ENCODE data around the gene OLFML1. TPM values are rescaled to one million over a fixed set of nuclear protein-coding genes. Genes with fewer than 3 reads are reported as not detected.
"Not testable (repeated sequence)": the region's sequence is repeated elsewhere in the genome, so short reads cannot be mapped to it uniquely, and the experiment has no call there.

Gene OLFML1
- total and polyA plus RNA-seq, 2 donors: 15.7 to 48.0 TPM

GRCh38 chr11:7508087-7508486 is 22.8 kb downstream of the OLFML1 start:
- Histone ChIP-seq H3K27ac (ENCODE audit: low read depth) (no peak overlapping the region), H3K36me3 (ENCODE audit: insufficient read depth) (no peaks in the 10 kb centered on the region), H3K4me1 (ENCODE audit: insufficient read depth) (no peaks in the 10 kb centered on the region), H3K4me3 (ENCODE audit: low read depth, low read length) (no peak overlapping the region)
- DNase-seq (ENCODE audit: extremely low spot score): no peak
- WGBS: 95% methylated on average over 3 of the region's 3 CpGs

DNA sequence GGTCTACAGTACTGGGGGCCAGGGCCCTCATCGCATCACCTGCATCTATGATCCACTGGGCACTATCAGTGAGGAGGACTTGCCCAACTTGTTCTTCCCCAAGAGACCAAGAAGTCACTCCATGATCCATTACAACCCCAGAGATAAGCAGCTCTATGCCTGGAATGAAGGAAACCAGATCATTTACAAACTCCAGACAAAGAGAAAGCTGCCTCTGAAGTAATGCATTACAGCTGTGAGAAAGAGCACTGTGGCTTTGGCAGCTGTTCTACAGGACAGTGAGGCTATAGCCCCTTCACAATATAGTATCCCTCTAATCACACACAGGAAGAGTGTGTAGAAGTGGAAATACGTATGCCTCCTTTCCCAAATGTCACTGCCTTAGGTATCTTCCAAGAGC is 24.7 kb downstream of the OLFML1 start:
- H3K4me1 ChIP-seq (ENCODE audit: insufficient read depth): no peaks in the 10 kb centered on the region
- WGBS: 93% methylated on average over 2 of the region's 2 CpGs
- no peak overlapping the region for H3K4me3 ChIP-seq (ENCODE audit: low read depth, low read length)
- no peaks in the 10 kb centered on the region for H3K36me3 ChIP-seq (ENCODE audit: insufficient read depth)
- DNase-seq (ENCODE audit: extremely low spot score): no peak
- no peak overlapping the region for H3K27ac ChIP-seq (ENCODE audit: low read depth)

GRCh38 chr11:7511401-7511800 is 26.1 kb downstream of the OLFML1 start:
- no peak for DNase-seq (ENCODE audit: extremely low spot score)
- 46% methylated on average over 5 of the region's 5 CpGs for WGBS

GRCh38 chr11:7512525-7513233 is 27.4 kb downstream of the OLFML1 start:
- DNase-seq (ENCODE audit: extremely low spot score): no peak
- peak overlapping the region; percentile 84 for H3K27ac ChIP-seq (ENCODE audit: low read depth)
- H3K4me1 ChIP-seq (ENCODE audit: insufficient read depth): no peaks in the 10 kb centered on the region
- H3K4me3 ChIP-seq (ENCODE audit: low read depth, low read length): peak overlapping the region; percentile 83
- whole genome bisulfite sequencing: 21% methylated on average over 18 of the region's 18 CpGs
- H3K36me3 ChIP-seq (ENCODE audit: insufficient read depth): no peaks in the 10 kb centered on the region

More at GRCh38 chr11:7511401-7511800, 26.1 kb downstream of the OLFML1 start:
- no peak overlapping the region for H3K27ac ChIP-seq (ENCODE audit: low read depth)
- no peaks in the 10 kb centered on the region for H3K36me3 ChIP-seq (ENCODE audit: insufficient read depth)
- no peak overlapping the region for H3K4me3 ChIP-seq (ENCODE audit: low read depth, low read length)
- H3K4me1 ChIP-seq (ENCODE audit: insufficient read depth): no peaks in the 10 kb centered on the region

GRCh38 chr11:7513234-7514098 is 28.2 kb downstream of the OLFML1 start, which contains the start of gene PPFIBP2:
TSS of gene PPFIBP2 (plus strand) at chr11:7513999. CDS start at chr11:7549476, 35,477 bp downstream.
- DNase-seq (ENCODE audit: extremely low spot score): peak; percentile 47
- Histone ChIP-seq H3K27ac (ENCODE audit: low read depth) (peak within 1 kb of the TSS; percentile 84), H3K4me3 (ENCODE audit: low read depth, low read length) (peak within 1 kb of the TSS; percentile 83), H3K36me3 (ENCODE audit: insufficient read depth) (no peaks in the 10 kb centered on the region), H3K4me1 (ENCODE audit: insufficient read depth) (no peaks in the 10 kb centered on the region)
- WGBS: under 1% methylated on average over 79 of the region's 79 CpGs

- no peaks in the 10 kb centered on the region for H3K4me1 ChIP-seq (ENCODE audit: insufficient read depth)
- peak overlapping the region; percentile 84 for H3K27ac ChIP-seq (ENCODE audit: low read depth)
- no peak for DNase-seq (ENCODE audit: extremely low spot score)
- peak overlapping the region; percentile 83 for H3K4me3 ChIP-seq (ENCODE audit: low read depth, low read length)
- 1% methylated on average over 31 of the region's 31 CpGs for WGBS
- no peaks in the 10 kb centered on the region for H3K36me3 ChIP-seq (ENCODE audit: insufficient read depth)
These were observed 28.8 kb downstream of the OLFML1 start for GRCh38 chr11:7514099-7514591.

- DNase-seq (ENCODE audit: extremely low spot score): no peak
- WGBS: 97% methylated on average over 1 of the region's 1 CpG
- no peak overlapping the region for H3K4me3 ChIP-seq (ENCODE audit: low read depth, low read length)
- no peaks in the 10 kb centered on the region for H3K36me3 ChIP-seq (ENCODE audit: insufficient read depth)
- no peak overlapping the region for H3K27ac ChIP-seq (ENCODE audit: low read depth)
- no peaks in the 10 kb centered on the region for H3K4me1 ChIP-seq (ENCODE audit: insufficient read depth)
These were observed 30.2 kb downstream of the OLFML1 start for GRCh38 chr11:7515447-7515886.

DNA sequence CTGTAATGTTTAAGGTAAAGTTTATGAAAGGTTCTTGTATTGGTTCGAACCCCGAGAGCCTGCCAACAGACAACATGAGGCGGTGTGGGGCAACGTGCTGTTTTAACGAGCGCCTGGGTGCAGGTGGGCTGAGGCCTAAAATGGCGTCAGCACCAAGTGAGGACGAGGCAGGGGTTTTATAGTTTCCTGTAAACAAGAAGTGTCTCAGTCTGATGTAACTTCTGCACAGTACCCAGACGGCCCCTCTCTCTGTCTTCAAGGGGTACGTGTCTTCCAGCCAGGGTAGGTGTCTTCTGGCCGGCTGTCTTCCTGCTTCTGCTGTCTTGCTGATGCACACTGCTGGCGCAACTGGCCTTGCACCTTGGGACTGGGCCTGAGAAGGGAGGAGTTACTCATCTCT is 31.2 kb downstream of the OLFML1 start:
- H3K4me1 ChIP-seq (ENCODE audit: insufficient read depth): peaks cover 2% of the 10 kb centered on the region
- no peak overlapping the region for H3K27ac ChIP-seq (ENCODE audit: low read depth)
- H3K4me3 ChIP-seq (ENCODE audit: low read depth, low read length): no peak overlapping the region
- no peaks in the 10 kb centered on the region for H3K36me3 ChIP-seq (ENCODE audit: insufficient read depth)
- no peak for DNase-seq (ENCODE audit: extremely low spot score)
- 90% methylated on average over 12 of the region's 12 CpGs for WGBS

- H3K4me1 ChIP-seq (ENCODE audit: insufficient read depth); H3K27ac ChIP-seq (ENCODE audit: low read depth); DNase-seq (ENCODE audit: extremely low spot score); H3K36me3 ChIP-seq (ENCODE audit: insufficient read depth); H3K4me3 ChIP-seq (ENCODE audit: low read depth, low read length): not testable (repeated sequence)
- 97% methylated on average over 13 of the region's 13 CpGs for WGBS
These were observed 32.4 kb downstream of the OLFML1 start for GRCh38 chr11:7517743-7518142.

DNA sequence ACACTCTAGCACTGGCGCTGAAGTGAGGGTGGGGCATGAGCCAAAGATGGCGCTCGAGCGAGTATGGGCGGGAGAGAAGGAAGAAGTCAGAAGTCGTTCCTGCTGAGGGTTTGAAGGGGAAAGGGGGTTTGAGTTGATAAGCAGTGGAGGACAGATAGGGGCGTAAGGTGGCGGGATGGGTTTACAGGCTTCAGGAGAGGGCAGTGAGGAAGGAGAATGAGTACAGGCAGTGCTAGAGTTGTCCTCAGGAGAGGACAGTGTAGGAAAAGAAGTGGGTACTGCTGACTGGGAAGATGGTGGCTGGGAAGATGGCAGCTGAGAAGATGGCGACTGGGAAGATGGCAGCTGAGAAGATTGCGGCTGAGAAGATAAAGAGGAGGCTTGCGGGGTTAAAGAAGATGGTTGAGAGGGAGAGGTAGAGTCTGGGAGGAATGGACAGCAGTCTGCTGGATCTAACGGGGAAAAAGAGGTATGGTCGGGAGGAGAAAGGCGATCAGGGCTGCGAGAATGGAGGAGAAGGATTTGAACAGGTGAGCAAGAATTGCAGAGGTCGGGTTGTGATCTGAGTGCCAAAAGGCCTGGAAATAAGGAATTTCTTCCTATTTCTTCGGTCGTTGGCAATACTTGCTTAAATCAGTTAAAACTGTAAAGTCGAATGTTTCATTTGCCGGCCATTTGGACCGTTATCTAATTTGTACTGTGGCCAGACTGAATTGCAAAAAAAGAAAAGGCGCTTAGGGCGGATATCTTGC is 33.7 kb downstream of the OLFML1 start:
- WGBS: 93% methylated on average over 23 of the region's 23 CpGs
- no peaks in the 10 kb centered on the region for H3K36me3 ChIP-seq (ENCODE audit: insufficient read depth)
- DNase-seq (ENCODE audit: extremely low spot score): no peak
- peaks cover 2% of the 10 kb centered on the region for H3K4me1 ChIP-seq (ENCODE audit: insufficient read depth)
- H3K4me3 ChIP-seq (ENCODE audit: low read depth, low read length): no peak overlapping the region
- no peak overlapping the region for H3K27ac ChIP-seq (ENCODE audit: low read depth)

DNA sequence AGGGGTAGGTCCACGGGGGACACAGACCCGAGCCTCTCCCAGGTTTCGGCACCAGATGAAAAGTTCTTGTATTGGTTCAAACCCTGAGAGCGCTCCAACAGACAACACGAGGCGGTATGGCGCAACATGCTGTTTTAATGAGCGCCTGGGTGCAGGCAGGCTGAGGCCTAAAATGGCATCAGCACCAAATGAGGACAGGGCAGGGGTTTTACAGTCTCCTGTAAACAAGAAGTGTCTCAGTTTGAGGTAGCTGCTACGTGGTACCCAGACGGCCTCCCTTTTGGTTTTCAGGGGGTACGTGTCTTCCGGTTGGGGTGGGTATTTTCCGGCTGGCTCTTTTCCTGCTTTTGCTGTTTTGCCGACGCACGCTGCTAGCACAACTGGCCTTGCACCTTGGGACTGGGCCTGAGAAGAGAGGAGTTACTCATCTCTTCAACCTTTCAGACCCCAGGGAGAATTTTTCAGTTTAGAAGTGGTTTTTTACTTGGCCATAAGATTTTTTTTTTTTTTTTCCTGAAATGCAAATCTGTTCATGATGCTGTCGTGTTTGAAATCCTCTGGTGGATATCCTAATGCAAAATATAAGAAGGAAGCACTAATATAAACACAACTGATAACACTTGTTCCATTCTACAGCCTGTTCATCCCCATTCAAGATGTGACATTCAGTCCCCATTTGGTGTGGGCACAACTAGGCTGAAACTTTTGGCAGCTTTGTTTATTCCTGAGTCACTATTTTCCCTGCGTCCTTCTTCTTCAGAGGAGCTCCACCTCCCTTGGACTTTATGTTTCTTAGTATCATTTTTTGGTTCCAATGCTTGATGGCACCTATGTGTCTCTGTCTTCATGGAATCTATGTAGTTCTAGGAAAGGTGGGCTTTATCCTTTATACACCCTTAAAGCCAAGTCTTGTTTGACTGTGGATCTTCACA is 35.0 kb downstream of the OLFML1 start:
- Histone ChIP-seq H3K4me3 (ENCODE audit: low read depth, low read length) (no peak overlapping the region), H3K36me3 (ENCODE audit: insufficient read depth) (no peaks in the 10 kb centered on the region), H3K4me1 (ENCODE audit: insufficient read depth) (peaks cover 2% of the 10 kb centered on the region), H3K27ac (ENCODE audit: low read depth) (no peak overlapping the region)
- WGBS: 67% methylated on average over 18 of the region's 18 CpGs
- no peak for DNase-seq (ENCODE audit: extremely low spot score)

DNA sequence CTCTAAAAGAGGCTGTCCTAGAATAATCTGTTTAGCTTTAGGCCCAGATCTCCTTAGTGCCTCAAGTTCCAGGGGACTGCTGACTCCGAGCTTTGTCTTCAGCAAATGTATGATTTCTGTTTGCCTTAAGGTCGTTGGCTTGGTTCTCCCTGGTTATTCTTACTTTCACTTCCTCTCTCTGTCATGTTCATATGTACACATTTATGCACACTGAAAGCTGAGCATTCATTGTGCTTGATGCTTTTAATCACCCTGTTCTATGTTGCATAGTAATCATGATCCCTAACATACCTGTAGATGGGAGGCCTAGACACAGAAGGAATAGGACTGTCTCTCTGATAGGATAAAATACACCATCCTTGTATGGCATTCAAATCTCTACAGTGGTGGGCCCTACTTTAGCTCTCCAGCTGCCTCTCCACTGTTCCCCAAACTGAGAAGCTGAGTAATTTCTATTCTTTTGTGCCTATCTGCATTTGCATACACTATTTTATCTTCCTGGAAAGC is 35.7 kb downstream of the OLFML1 start:
- DNase-seq (ENCODE audit: extremely low spot score): no peak
- WGBS: 4% methylated on average over 2 of the region's 2 CpGs
- H3K36me3 ChIP-seq (ENCODE audit: insufficient read depth): no peaks in the 10 kb centered on the region
- peaks cover 2% of the 10 kb centered on the region for H3K4me1 ChIP-seq (ENCODE audit: insufficient read depth)
- no peak overlapping the region for H3K4me3 ChIP-seq (ENCODE audit: low read depth, low read length)
- no peak overlapping the region for H3K27ac ChIP-seq (ENCODE audit: low read depth)
